GM18861 (cell line): ENCODE results near the gene FARS2.

Source experiments
- ATAC-seq: cut with Tn5 transposase; IDR thresholded peaks from one replicate; pipeline ENCODE4 v1.9.1; 2021; ENCODE audit not compliant: unreplicated experiment

Gene FARS2

GRCh38 chr6:5617179-5617578 is 355.9 kb downstream of the FARS2 start:
- ATAC-seq, result no peak

GRCh38 chr6:5619249-5619648 is 357.9 kb downstream of the FARS2 start:
- ATAC-seq, result peak; percentile 43

GRCh38 chr6:5622276-5623005 is 361.1 kb downstream of the FARS2 start:
- no peak for ATAC-seq

GRCh38 chr6:5623769-5624168 is 362.5 kb downstream of the FARS2 start:
- ATAC-seq, result no peak

- ATAC-seq, result no peak
Observed at GRCh38 chr6:5624256-5624655, 362.9 kb downstream of the FARS2 start.

- peak; percentile 80 for ATAC-seq
Observed at GRCh38 chr6:5626727-5627426, 365.6 kb downstream of the FARS2 start.

GRCh38 chr6:5630636-5631035 is 369.3 kb downstream of the FARS2 start:
- ATAC-seq, result no peak

GRCh38 chr6:5632348-5632935 is 371.1 kb downstream of the FARS2 start:
- no peak for ATAC-seq

- ATAC-seq, result no peak
Observed at GRCh38 chr6:5634525-5634924, 373.2 kb downstream of the FARS2 start.

GRCh38 chr6:5636210-5637030 is 375.1 kb downstream of the FARS2 start:
- no peak for ATAC-seq

GRCh38 chr6:5637714-5638113 is 376.4 kb downstream of the FARS2 start:
- ATAC-seq, result no peak

- no peak for ATAC-seq
Observed at GRCh38 chr6:5638666-5639065, 377.4 kb downstream of the FARS2 start.

GRCh38 chr6:5639193-5639592 is 377.9 kb downstream of the FARS2 start:
- no peak for ATAC-seq

GRCh38 chr6:5640614-5641013 is 379.3 kb downstream of the FARS2 start:
- no peak for ATAC-seq

- ATAC-seq, result no peak
Observed at GRCh38 chr6:5644523-5645185, 383.3 kb downstream of the FARS2 start.

GRCh38 chr6:5645328-5646290 is 384.3 kb downstream of the FARS2 start:
- no peak for ATAC-seq

GRCh38 chr6:5652406-5653137 is 391.3 kb downstream of the FARS2 start:
- no peak for ATAC-seq

- ATAC-seq, result no peak
Observed at GRCh38 chr6:5653801-5654200, 392.5 kb downstream of the FARS2 start.

GRCh38 chr6:5656226-5656625 is 394.9 kb downstream of the FARS2 start:
- ATAC-seq, result no peak
